Loucy (cell line): ENCODE results near the gene TOR3A.

ENCODE experiments used
- H2AFZ ChIP-seq: fragments of 200-600 bp; sonication (generic); 2 replicates; pipeline ENCODE4 v1.6.0; 2016; ENCODE audit warnings: antibody characterized with exemption, mild to moderate bottlenecking, low read length, moderate library complexity
- H3F3A ChIP-seq: fragments of 200-600 bp; 2 replicates; pipeline ENCODE4 v1.6.0; 2016; ENCODE audit warnings: antibody characterized with exemption, low read depth, mild to moderate bottlenecking
- H3K27me3 ChIP-seq: fragments of 200-600 bp; sonication (generic); 2 replicates; pipeline ENCODE4 v1.6.1; 2014; ENCODE audit warnings: low read length, mild to moderate bottlenecking; ENCODE audit not compliant: insufficient read depth, poor library complexity, severe bottlenecking
- H3K36me3 ChIP-seq: fragments of 200-600 bp; sonication (generic); 2 replicates; pipeline ENCODE4 v1.6.1; 2016; ENCODE audit warnings: low read length; ENCODE audit not compliant: insufficient read depth
- H3K4me1 ChIP-seq: fragments of 200-600 bp; sonication (generic); 2 replicates; pipeline ENCODE4 v1.5.1; 2014; ENCODE audit warnings: low read length, mild to moderate bottlenecking; ENCODE audit not compliant: insufficient read depth, poor library complexity, severe bottlenecking
- H3K4me2 ChIP-seq: fragments of 200-600 bp; sonication (generic); 2 replicates; pipeline ENCODE4 v1.6.0; 2014; ENCODE audit warnings: antibody characterized with exemption, low read length, low read depth, mild to moderate bottlenecking; ENCODE audit not compliant: poor library complexity, severe bottlenecking
- H3K4me3 ChIP-seq: fragments of 200-600 bp; sonication (generic); 2 replicates; pipeline ENCODE4 v1.5.1; 2014; ENCODE audit warnings: low read length, mild to moderate bottlenecking, mixed read lengths; ENCODE audit not compliant: poor library complexity, severe bottlenecking
- H3K79me2 ChIP-seq: fragments of 200-600 bp; sonication (generic); 2 replicates; pipeline ENCODE4 v1.6.1; 2014; ENCODE audit warnings: low read length; ENCODE audit not compliant: insufficient read depth
- H3K9ac ChIP-seq: fragments of 200-600 bp; sonication (generic); 2 replicates; pipeline ENCODE4 v1.6.0; 2014; ENCODE audit warnings: mild to moderate bottlenecking, low read depth, low read length, moderate library complexity; ENCODE audit not compliant: poor library complexity, severe bottlenecking
- H3K9me2 ChIP-seq: fragments of 200-600 bp; sonication (generic); replicated peaks from 2 replicates; pipeline ENCODE4 v1.6.1; 2016; ENCODE audit warnings: low read depth, low read length, mixed read lengths
- H3K9me3 ChIP-seq: fragments of 200-600 bp; sonication (generic); 2 replicates; pipeline ENCODE4 v1.6.1; 2014; ENCODE audit warnings: mild to moderate bottlenecking, antibody characterized with exemption, low read length, low read depth; ENCODE audit not compliant: insufficient read depth
- H4K20me1 ChIP-seq: fragments of 200-600 bp; sonication (generic); 2 replicates; pipeline ENCODE4 v1.6.0; 2014; ENCODE audit warnings: antibody characterized with exemption, low read length, mild to moderate bottlenecking; ENCODE audit not compliant: insufficient read depth, poor library complexity, severe bottlenecking
- EZH2phosphoT487 ChIP-seq: fragments of 200-600 bp; IDR thresholded peaks from 2 replicates; pipeline ENCODE4 v1.6.1; 2018; ENCODE audit warnings: antibody characterized with exemption, mild to moderate bottlenecking, moderate library complexity, borderline replicate concordance
- TF ChIP-seq, protein P1 (sequence below): fragments of 200-600 bp; sonication (generic); conservative IDR thresholded peaks from 2 replicates; pipeline ENCODE4 v1.5.1; 2014; ENCODE audit warnings: mild to moderate bottlenecking, antibody characterized with exemption, low read length

Gene TOR3A

DNA sequence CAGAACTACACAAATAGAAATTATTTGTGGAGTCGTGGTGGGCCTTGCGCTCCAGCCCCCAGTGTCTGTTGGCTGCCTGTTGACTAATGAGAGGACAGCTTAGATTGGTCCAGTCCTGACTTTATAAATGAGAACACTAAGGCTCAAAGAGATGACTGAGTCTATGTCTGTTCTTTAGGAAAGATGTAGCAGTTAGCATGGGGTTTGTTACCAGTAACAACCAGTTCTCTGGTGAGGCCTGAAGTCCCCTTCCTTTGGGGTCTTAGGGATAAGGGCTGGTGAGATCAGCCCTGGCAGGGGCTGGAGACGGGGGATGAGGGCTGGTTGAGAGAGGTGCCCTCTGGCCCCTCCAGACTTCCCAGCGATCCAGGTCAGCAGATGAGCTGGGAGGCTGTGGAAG, 9.1 kb downstream of the TOR3A start:
- Histone ChIP-seq H3K4me1 (no peaks in the 10 kb centered on the region), H3K79me2 (peaks cover 24% of the 10 kb centered on the region; the same call in 1 of the 2 replicates), H3F3A (no peaks in the 10 kb centered on the region), H3K36me3 (peaks cover 55% of the 10 kb centered on the region; the same call in 1 of the 2 replicates), H2AFZ (no peak overlapping the region), H3K27me3 (no peaks in the 10 kb centered on the region), H4K20me1 (no peaks in the 10 kb centered on the region), H3K9me3 (no peaks in the 10 kb centered on the region), H3K4me2 (no peak overlapping the region), H3K9ac (no peak overlapping the region), H3K4me3 (no peak overlapping the region), H3K9me2 (no peaks in the 10 kb centered on the region)
- TF ChIP-seq, protein P1, sequence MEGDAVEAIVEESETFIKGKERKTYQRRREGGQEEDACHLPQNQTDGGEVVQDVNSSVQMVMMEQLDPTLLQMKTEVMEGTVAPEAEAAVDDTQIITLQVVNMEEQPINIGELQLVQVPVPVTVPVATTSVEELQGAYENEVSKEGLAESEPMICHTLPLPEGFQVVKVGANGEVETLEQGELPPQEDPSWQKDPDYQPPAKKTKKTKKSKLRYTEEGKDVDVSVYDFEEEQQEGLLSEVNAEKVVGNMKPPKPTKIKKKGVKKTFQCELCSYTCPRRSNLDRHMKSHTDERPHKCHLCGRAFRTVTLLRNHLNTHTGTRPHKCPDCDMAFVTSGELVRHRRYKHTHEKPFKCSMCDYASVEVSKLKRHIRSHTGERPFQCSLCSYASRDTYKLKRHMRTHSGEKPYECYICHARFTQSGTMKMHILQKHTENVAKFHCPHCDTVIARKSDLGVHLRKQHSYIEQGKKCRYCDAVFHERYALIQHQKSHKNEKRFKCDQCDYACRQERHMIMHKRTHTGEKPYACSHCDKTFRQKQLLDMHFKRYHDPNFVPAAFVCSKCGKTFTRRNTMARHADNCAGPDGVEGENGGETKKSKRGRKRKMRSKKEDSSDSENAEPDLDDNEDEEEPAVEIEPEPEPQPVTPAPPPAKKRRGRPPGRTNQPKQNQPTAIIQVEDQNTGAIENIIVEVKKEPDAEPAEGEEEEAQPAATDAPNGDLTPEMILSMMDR: no peak
- no peak for TF ChIP-seq EZH2phosphoT487

DNA sequence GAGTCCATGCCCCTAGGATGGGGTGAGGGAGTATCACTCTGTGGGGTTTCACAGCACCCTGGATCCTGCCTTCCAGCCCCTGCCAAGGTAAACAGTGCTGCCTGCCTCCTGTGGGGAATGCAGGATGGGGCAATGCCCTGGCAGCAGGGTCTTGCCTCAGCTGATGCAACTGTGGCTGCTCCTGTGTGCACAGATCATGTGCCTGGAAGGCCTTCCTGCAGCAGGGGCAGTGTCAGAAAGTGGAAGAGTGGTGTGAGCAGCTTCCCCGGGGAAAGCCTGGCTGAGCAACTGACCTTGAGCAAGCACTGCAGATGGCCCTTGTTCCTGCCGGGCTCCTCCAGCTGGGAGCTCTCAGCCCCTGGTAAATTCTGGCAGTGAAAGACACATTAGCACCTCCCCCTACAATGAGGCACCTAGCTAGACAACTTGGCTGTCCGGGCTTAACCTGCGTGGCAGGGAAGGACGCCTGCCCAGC, 9.9 kb downstream of the TOR3A start:
- H3K4me3 ChIP-seq: no peak overlapping the region
- no peaks in the 10 kb centered on the region for H3K9me3 ChIP-seq
- no peaks in the 10 kb centered on the region for H3K27me3 ChIP-seq
- H3K4me2 ChIP-seq: no peak overlapping the region
- H3K36me3 ChIP-seq: peaks cover 61% of the 10 kb centered on the region; the same call in 1 of the 2 replicates
- H3K9me2 ChIP-seq: no peaks in the 10 kb centered on the region
- H2AFZ ChIP-seq: no peak overlapping the region
- no peaks in the 10 kb centered on the region for H4K20me1 ChIP-seq
- H3K4me1 ChIP-seq: no peaks in the 10 kb centered on the region
- H3K9ac ChIP-seq: no peak overlapping the region
- TF ChIP-seq, protein P1: no peak
- no peak for TF ChIP-seq EZH2phosphoT487
- no peaks in the 10 kb centered on the region for H3F3A ChIP-seq
- peaks cover 18% of the 10 kb centered on the region; the same call in 1 of the 2 replicates for H3K79me2 ChIP-seq

DNA sequence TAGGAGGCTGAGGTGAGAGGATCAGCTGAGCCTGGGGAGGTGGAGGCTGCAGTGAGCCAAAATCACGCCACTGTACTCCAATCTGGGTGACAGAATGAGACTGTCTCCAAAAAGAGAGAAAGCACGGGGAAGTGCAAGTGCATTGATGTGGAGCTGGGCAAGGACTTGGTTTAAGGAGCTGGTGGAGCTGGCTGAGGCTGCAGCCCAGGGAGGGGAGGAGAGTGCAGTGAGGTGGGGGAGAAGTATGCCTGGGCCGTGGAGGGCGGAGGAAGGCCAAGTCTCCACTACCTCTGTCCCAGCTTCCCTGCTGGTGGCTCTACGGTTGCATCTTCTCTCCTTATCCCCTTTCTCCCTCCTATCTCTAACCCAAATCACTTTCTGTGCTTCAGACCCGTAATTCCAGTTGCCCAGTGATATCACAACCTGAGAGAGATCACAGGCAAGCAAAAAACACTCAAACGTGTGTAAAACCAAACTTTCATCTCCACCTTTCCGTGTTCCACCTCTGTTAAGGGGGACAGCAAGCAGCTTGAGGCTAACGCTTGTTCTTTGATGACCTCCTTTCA, 11.1 kb downstream of the TOR3A start:
- peaks cover 71% of the 10 kb centered on the region; the same call in 1 of the 2 replicates for H3K36me3 ChIP-seq
- no peaks in the 10 kb centered on the region for H4K20me1 ChIP-seq
- TF ChIP-seq EZH2phosphoT487: no peak
- TF ChIP-seq, protein P1: no peak
- H2AFZ ChIP-seq: no peak overlapping the region
- no peaks in the 10 kb centered on the region for H3F3A ChIP-seq
- H3K27me3 ChIP-seq: no peaks in the 10 kb centered on the region
- H3K79me2 ChIP-seq: peaks cover 6% of the 10 kb centered on the region; the same call in 1 of the 2 replicates
- no peak overlapping the region for H3K4me2 ChIP-seq
- H3K9me2 ChIP-seq: no peaks in the 10 kb centered on the region
- H3K4me1 ChIP-seq: no peaks in the 10 kb centered on the region
- no peak overlapping the region for H3K4me3 ChIP-seq
- H3K9ac ChIP-seq: no peak overlapping the region
- H3K9me3 ChIP-seq: no peaks in the 10 kb centered on the region
